ENCODE measurements around the gene THTPA.

Gene THTPA

GRCh38 chr14:23550812-23551265 lies 5.2 kb upstream of the THTPA start:
- no peak for DNase-seq (ENCODE audit: low read depth in 1 of 2, low spot score in 1 of 2)
- peak overlapping the region; percentile 74 for H3K4me3 ChIP-seq (replicated peaks; ENCODE audit: insufficient read depth, low read length)
- H3K27ac ChIP-seq (replicated peaks) = peak overlapping the region; percentile 47; the same call in 1 of the 2 replicates
- H3K27me3 ChIP-seq (ENCODE audit: insufficient read depth, poor library complexity, severe bottlenecking) = no peaks in the 10 kb centered on the region
- no peak for TF ChIP-seq POLR2AphosphoS5 (IDR thresholded peaks at IDR 0.05; ENCODE audit: low read depth)
- no peak for TF ChIP-seq GABPA (IDR thresholded peaks at IDR 0.05; ENCODE audit: low read depth)
- no peak for TF ChIP-seq CTCF (IDR thresholded peaks at IDR 0.05; ENCODE audit: insufficient read depth, low read length)
- no peak for TF ChIP-seq SPI1 (IDR thresholded peaks at IDR 0.05; ENCODE audit: borderline replicate concordance, low read depth)
- no peak for TF ChIP-seq REST (IDR thresholded peaks at IDR 0.05; ENCODE audit: insufficient replicate concordance, low read depth)

- TF ChIP-seq GABPA (IDR thresholded peaks at IDR 0.05; ENCODE audit: low read depth) = no peak
- no peak for TF ChIP-seq CTCF (IDR thresholded peaks at IDR 0.05; ENCODE audit: insufficient read depth, low read length)
- no peak for TF ChIP-seq POLR2AphosphoS5 (IDR thresholded peaks at IDR 0.05; ENCODE audit: low read depth)
- TF ChIP-seq SPI1 (IDR thresholded peaks at IDR 0.05; ENCODE audit: borderline replicate concordance, low read depth) = no peak
Observed at GRCh38 chr14:23551266-23552028, 4.6 kb upstream of the THTPA start, which contains the start of gene ZFHX2. TSS of gene ZFHX2 (minus strand) at chr14:23551765. CDS start at chr14:23535325, 16,440 bp downstream.

GRCh38 chr14:23555533-23555881 lies 564 bp upstream of the THTPA start:
- H3K27me3 ChIP-seq (ENCODE audit: insufficient read depth, poor library complexity, severe bottlenecking) = no peaks in the 10 kb centered on the region
- DNase-seq (ENCODE audit: low read depth in 1 of 2, low spot score in 1 of 2) = no peak
- peak overlapping the region; percentile 96 for H3K27ac ChIP-seq (replicated peaks)
- peak overlapping the region; percentile 63 for H3K4me3 ChIP-seq (replicated peaks; ENCODE audit: insufficient read depth, low read length)
- no peak for TF ChIP-seq GABPA (IDR thresholded peaks at IDR 0.05; ENCODE audit: low read depth)
- no peak for TF ChIP-seq CTCF (IDR thresholded peaks at IDR 0.05; ENCODE audit: insufficient read depth, low read length)
- no peak for TF ChIP-seq REST (IDR thresholded peaks at IDR 0.05; ENCODE audit: insufficient replicate concordance, low read depth)
- TF ChIP-seq POLR2AphosphoS5 (IDR thresholded peaks at IDR 0.05; ENCODE audit: low read depth) = no peak
- no peak for TF ChIP-seq SPI1 (IDR thresholded peaks at IDR 0.05; ENCODE audit: borderline replicate concordance, low read depth)

More at GRCh38 chr14:23551266-23552028, 4.6 kb upstream of the THTPA start, which contains the start of gene ZFHX2:
- peak within 1 kb of the TSS; percentile 74 for H3K4me3 ChIP-seq (replicated peaks; ENCODE audit: insufficient read depth, low read length)
- peak in 1 of 2 experiments; percentile 71 for DNase-seq (ENCODE audit: low read depth in 1 of 2, low spot score in 1 of 2)
- H3K27me3 ChIP-seq (ENCODE audit: insufficient read depth, poor library complexity, severe bottlenecking) = no peaks in the 10 kb centered on the region
- peak within 1 kb of the TSS; percentile 47 for H3K27ac ChIP-seq (replicated peaks)
